GM21717 (cell line): ENCODE results near the gene GDPGP1.

ENCODE experiments used
- ATAC-seq: cut with Tn5 transposase; IDR thresholded peaks from one replicate; pipeline ENCODE4 v1.9.1; 2021; ENCODE audit warnings: mild to moderate bottlenecking, moderate library complexity; ENCODE audit not compliant: unreplicated experiment

The GDPGP1 gene

GRCh38 chr15:90223441-90224165 is 10.4 kb upstream of the GDPGP1 start:
- no peak for ATAC-seq

GRCh38 chr15:90225047-90225446 is 9.0 kb upstream of the GDPGP1 start:
- no peak for ATAC-seq

DNA sequence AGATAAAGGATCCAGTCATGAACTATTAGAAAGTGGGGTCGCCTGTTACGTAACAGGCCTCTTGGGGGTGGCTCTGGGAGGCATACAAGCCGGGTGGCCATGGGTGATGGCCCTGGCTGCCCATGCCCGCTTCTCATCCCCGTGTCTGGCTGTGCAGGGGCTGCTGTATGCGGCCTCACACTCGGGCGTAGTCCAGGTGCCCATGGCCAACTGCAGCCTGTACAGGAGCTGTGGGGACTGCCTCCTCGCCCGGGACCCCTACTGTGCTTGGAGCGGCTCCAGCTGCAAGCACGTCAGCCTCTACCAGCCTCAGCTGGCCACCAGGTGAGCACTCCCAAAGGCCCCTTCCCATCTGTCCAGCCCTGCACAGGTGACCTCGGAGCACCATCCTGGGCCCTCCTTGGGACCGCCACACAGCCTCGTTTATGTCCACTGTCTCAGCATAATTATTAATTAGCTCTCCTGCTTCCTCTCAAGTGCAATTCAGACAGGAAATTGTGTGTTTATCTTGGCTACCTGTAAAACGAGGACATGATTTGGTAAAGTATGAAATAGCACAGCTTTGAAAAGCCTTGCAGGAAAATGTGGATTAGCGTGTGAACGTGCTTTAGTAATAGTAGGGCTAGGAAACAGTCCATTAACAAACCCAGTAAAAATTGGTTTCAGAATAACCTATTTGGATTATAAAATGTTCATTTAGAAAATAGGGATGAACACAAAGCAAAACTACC is 8.3 kb upstream of the GDPGP1 start:
- no peak for ATAC-seq

DNA sequence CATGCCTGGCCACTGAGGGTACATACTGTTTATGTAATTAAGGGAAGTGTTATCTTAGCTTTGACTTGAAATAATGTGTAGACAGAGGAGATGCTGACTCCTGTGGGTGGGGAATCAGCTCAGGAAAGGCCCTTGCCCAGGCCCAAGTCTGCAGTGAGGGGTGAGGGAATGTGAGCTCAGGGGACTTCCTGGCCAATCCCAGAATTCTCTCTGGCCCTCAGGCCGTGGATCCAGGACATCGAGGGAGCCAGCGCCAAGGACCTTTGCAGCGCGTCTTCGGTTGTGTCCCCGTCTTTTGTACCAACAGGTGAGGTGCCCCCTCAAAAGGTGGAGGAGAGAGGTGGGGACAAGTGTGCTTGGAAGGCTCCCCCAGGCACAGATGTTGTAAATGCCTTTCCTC is 6.7 kb upstream of the GDPGP1 start:
- no peak for ATAC-seq

GRCh38 chr15:90227816-90228772 is 5.9 kb upstream of the GDPGP1 start:
- ATAC-seq = no peak

GRCh38 chr15:90228960-90229359 is 5.0 kb upstream of the GDPGP1 start:
- ATAC-seq = no peak

GRCh38 chr15:90230071-90230494 is 3.9 kb upstream of the GDPGP1 start:
- no peak for ATAC-seq

DNA sequence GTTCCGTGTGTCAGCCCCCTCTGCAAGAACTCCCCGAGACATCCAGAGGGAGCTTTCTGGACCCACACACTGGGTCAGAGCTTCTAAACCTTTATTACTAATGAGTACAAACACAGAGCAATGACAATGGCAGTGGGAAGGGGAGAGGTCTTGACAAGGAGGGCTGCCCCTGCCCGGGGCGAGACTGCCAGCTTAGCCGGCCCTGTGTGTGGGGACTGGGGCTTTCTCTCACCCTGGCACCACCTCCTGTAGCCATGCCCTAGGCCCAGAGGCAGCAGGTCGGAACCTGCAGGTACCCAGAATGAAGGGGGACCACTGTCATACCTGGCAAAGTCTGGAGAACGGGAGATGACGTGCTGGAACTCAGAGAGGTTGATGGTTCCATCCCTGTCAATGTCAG is 3.4 kb upstream of the GDPGP1 start:
- no peak for ATAC-seq

- no peak for ATAC-seq
These were observed 2.7 kb upstream of the GDPGP1 start for GRCh38 chr15:90231028-90232017.

DNA sequence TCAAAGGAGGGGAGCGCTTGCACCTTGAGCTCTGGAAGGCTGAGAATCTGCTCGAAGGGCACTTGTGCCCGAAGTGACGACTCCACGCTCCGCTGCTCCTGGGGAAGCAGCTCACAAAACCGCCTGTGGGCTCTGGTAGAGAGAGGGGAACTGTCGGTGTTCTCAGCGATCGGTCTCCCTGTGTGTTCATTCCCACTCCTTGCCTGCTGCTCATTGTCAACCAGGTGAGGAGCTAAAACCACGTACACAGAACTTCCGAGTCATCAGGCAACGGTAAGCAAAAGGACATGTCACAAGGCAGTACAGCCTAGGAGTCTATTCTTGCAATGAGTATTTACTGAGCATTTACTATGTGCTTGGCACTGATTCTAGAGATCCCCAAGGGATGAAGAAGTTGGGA is 1.8 kb upstream of the GDPGP1 start:
- ATAC-seq = no peak

- ATAC-seq = no peak
These were observed 1.0 kb upstream of the GDPGP1 start for GRCh38 chr15:90232941-90233386.

DNA sequence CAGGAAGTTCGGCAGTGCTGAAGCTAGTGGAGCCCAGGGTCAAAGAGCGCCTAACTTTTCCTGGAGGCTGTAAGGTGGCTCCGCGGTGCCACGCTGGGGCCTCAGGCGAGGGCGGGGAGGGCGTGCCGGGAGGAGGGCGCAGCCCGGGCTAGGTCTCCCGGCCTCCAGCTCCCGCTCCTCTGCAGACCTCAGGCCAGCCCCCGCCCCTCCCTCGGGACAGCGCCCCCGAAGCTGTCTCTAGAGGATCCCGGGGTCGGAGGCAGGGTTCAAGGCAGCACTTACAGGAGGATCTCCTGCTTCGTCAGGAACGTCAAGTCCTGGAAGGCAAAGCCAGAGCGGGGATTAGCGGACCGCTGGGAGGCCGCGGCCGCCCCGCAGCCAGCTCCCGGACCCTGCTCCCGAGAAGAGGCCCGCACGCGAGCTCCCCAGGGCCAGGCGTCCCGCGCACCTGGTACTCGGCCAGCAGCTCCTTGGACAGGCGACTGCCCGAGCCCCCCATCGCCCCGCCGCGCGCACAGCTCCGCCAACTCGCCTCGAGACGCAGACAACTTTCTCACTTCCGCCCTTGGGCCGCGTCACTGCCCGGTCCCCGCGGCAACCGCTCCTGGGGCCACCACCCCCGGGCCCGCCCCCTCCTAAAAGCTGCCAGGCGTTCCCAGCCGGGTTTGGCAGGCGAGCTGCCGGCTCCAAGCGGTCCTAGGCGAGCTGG is 468 bp upstream of the GDPGP1 start, which contains the start of gene CIB1:
Gene CIB1 (minus strand): TSS at position 555 of the 709 bp plus-strand sequence. CDS start 56 bp downstream, at position 499.
- peak; percentile 80 for ATAC-seq

DNA sequence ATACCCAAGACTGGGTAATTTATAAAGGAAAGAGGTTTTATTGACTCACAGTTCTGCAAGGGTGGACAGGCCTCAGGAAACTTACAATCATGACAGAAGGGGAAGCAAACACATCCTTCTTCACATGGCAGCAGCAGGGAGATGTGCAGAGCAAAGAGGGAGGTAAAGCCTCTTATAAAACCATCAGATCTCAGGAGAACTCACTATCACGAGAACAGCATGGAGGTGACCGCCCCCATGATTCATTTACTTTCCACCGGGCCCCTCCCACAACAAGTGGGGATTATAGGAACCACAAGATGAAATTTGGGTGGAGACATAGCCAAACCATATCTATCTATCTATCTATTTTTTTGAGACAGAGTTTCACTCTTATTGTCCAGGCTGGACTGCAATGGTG is 5.4 kb downstream of the GDPGP1 start:
- ATAC-seq = no peak

DNA sequence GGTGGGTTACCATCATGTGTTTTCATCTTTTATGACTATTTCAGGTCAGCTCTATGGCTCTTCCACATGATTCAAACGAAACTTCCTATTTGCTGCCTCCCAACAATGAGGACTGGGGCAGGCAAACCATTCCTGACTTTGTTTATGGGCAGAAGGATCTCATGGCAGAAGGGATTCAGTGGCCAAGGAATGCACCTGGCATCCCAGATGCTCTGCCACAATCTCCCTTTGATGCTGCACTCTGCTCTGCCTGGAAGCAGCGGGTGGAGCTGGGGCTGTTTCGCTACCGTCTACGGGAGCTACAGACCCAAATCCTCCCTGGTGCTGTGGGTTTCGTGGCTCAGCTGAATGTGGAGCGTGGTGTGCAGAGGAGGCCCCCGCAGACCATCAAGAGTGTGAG is 6.8 kb downstream of the GDPGP1 start:
- ATAC-seq = no peak

- ATAC-seq = no peak
These were observed 7.6 kb downstream of the GDPGP1 start for GRCh38 chr15:90241343-90242192.

DNA sequence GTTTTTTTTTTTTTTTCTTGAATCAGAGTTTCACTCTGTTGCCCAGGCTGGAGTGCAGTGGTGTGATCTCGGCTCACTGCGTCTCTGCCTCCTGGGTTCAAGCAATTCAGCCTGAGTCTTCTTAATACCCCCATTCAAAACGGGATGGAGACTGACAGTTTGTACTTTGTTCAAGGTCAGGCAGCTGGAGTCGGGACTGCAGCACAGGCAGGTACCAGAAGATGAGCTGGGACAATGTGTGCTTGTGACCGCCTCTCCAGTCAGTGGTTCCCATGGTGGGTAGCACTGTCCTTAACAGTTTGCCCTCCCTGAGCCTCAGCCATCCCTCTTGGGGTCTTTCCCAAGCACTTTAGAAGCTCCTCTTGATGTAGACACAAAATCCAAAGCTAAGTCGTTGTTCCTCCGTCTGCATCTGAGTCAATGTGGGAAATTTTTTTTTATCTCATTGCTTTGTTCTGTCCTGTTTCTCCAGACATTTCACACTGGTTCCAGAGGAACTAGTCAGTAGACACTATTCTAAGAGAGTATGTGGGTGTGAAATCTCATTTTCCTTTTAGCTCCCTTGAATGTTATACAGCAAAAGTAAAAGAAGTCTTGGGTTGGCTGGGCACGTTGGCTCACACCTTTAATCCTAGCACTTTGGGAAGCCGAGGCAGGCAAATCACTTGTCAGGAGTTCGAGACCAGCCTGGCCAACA is 10.1 kb downstream of the GDPGP1 start:
- ATAC-seq = no peak

DNA sequence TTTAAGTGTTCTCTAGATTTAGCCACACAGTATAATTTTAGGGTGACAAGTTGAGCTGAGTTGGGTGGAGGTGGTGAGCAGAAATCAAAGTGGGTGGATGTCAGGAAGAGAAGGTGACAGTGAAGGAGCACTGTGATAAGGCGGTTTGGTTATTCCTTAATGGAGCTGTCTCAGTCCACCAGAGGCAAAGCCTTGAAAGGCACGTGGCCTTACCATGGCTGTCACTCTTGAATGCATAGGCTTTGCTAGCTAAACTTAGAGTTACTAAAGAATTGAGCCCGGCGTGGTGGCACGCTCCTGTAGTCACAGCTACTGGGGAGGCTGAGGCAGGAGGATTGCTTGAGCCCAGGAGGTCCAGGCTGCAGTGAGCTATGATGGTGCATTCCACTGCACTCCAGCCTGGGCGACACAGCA is 14.8 kb downstream of the GDPGP1 start:
- ATAC-seq = no peak
